GM19099 (cell line): Measurements from ENCODE around the gene EML1.

Experiments
- POLR2A ChIP-seq: IDR thresholded peaks from 3 replicates; pipeline ENCODE4 v1.6.1; 2011; ENCODE audit warnings: low read depth; ENCODE audit not compliant: insufficient read length; ENCODE audit errors: extremely low read depth

Gene EML1

GRCh38 chr14:99793213-99794150, at the start of gene EML1:
Gene EML1 (plus strand): TSS chr14:99793413. CDS start chr14:99793477, 64 bp downstream.
- TF ChIP-seq POLR2A, result no peak

- no peak for TF ChIP-seq POLR2A
Measured at GRCh38 chr14:99744199-99744872, 48.9 kb upstream of the EML1 start.

- TF ChIP-seq POLR2A, result no peak
Measured at GRCh38 chr14:99744873-99745224, 48.4 kb upstream of the EML1 start.

GRCh38 chr14:99745307-99745951, 47.8 kb upstream of the EML1 start:
- TF ChIP-seq POLR2A, result no peak

GRCh38 chr14:99747167-99747566, 46.0 kb upstream of the EML1 start:
- no peak for TF ChIP-seq POLR2A

GRCh38 chr14:99747582-99748330, 45.5 kb upstream of the EML1 start:
- no peak for TF ChIP-seq POLR2A

- no peak for TF ChIP-seq POLR2A
Measured at GRCh38 chr14:99748529-99748928, 44.7 kb upstream of the EML1 start.

- TF ChIP-seq POLR2A, result no peak
Measured at GRCh38 chr14:99749142-99749541, 44.1 kb upstream of the EML1 start.

GRCh38 chr14:99749763-99750715, 43.2 kb upstream of the EML1 start:
- no peak for TF ChIP-seq POLR2A

- no peak for TF ChIP-seq POLR2A
Measured at GRCh38 chr14:99750746-99751450, 42.3 kb upstream of the EML1 start.

GRCh38 chr14:99751539-99752485, 41.4 kb upstream of the EML1 start:
- TF ChIP-seq POLR2A, result no peak

GRCh38 chr14:99752486-99753121, 40.6 kb upstream of the EML1 start:
- TF ChIP-seq POLR2A, result no peak
